Mesenchymal stem cell (in vitro differentiated cells and primary cell): ENCODE results near the gene SOX10.
"Not testable (repeated sequence)": the region's sequence is repeated elsewhere in the genome, so short reads cannot be mapped to it uniquely, and the experiment has no call there.

Experiments
- DNase-seq: peaks from one replicate; pipeline ENCODE4 v3.0.0-alpha.2; 2013
- H2AFZ ChIP-seq: one replicate; pipeline ENCODE4 v1.6.1; 2013; ENCODE audit warnings: low read depth, mild to moderate bottlenecking, control low read depth, inconsistent platforms, low read length, moderate library complexity
- H2AK5ac ChIP-seq: 2 replicates; pipeline ENCODE4 v1.6.1; 2013; ENCODE audit warnings: low read length, moderate library complexity, mild to moderate bottlenecking, inconsistent platforms; ENCODE audit not compliant: severe bottlenecking
- H2BK120ac ChIP-seq: one replicate; pipeline ENCODE4 v1.6.1; 2013; ENCODE audit warnings: low read depth, mild to moderate bottlenecking, inconsistent platforms, low read length, moderate library complexity
- H2BK12ac ChIP-seq, 2 experiments: one replicate each; pipeline ENCODE4 v1.6.1; 2013; ENCODE audit warnings: inconsistent platforms in 2 of 2, low read length in 2 of 2, mild to moderate bottlenecking in 2 of 2, moderate library complexity in 2 of 2, control low read depth in 1 of 2
- H2BK15ac ChIP-seq: one replicate; pipeline ENCODE4 v1.6.1; 2013; ENCODE audit warnings: mild to moderate bottlenecking, low read depth, inconsistent platforms; ENCODE audit not compliant: poor library complexity, severe bottlenecking
- H2BK5ac ChIP-seq: 2 replicates; pipeline ENCODE4 v1.6.1; 2013; ENCODE audit warnings: low read depth, mild to moderate bottlenecking, low read length, control low read depth, inconsistent platforms; ENCODE audit not compliant: poor library complexity, severe bottlenecking
- H3K14ac ChIP-seq, 2 experiments: one replicate each; pipeline ENCODE4 v1.6.1; 2013; ENCODE audit warnings: inconsistent platforms in 2 of 2, low read length in 2 of 2, control low read depth in 1 of 2, mild to moderate bottlenecking in 1 of 2, moderate library complexity in 1 of 2
- H3K18ac ChIP-seq, 2 experiments: one replicate each; pipeline ENCODE4 v1.6.1; 2013; ENCODE audit warnings: inconsistent platforms in 2 of 2, low read length in 2 of 2, control low read depth in 1 of 2, low read depth in 1 of 2, mild to moderate bottlenecking in 1 of 2
- H3K23ac ChIP-seq, 2 experiments: one replicate each; pipeline ENCODE4 v1.6.1; 2013; ENCODE audit warnings: inconsistent platforms in 2 of 2, low read length in 2 of 2, mild to moderate bottlenecking in 2 of 2, moderate library complexity in 2 of 2, control low read depth in 1 of 2
- H3K27ac ChIP-seq: 2 replicates; pipeline ENCODE4 v1.5.1; 2013; ENCODE audit warnings: mild to moderate bottlenecking, moderate library complexity, low read length, control low read depth, inconsistent platforms; ENCODE audit not compliant: poor library complexity, severe bottlenecking
- H3K27me3 ChIP-seq, 2 experiments: 2 replicates each; pipeline versions ENCODE4 v1.6.1 to v1.7.0; 2013; ENCODE audit warnings: low read length in 2 of 2, mild to moderate bottlenecking in 2 of 2, moderate library complexity in 2 of 2, control low read depth in 1 of 2, inconsistent platforms in 1 of 2; ENCODE audit not compliant: control insufficient read depth in 1 of 2, insufficient read depth in 1 of 2
- H3K36me3 ChIP-seq, 2 experiments: 2 replicates each; pipeline versions ENCODE4 v1.6.1 to v1.7.0; 2013; ENCODE audit warnings: low read length in 2 of 2, control low read depth in 1 of 2, inconsistent platforms in 1 of 2, low read depth in 1 of 2, mild to moderate bottlenecking in 1 of 2; ENCODE audit not compliant: insufficient read depth in 2 of 2, control insufficient read depth in 1 of 2
- H3K4ac ChIP-seq, 2 experiments: one replicate each; pipeline ENCODE4 v1.6.1; 2013; ENCODE audit warnings: inconsistent platforms in 2 of 2, low read length in 2 of 2, mild to moderate bottlenecking in 2 of 2, moderate library complexity in 2 of 2, control low read depth in 1 of 2, low read depth in 1 of 2
- H3K4me1 ChIP-seq: 2 replicates; pipeline ENCODE4 v1.6.1; 2013; ENCODE audit warnings: low read depth, low read length, control low read depth; ENCODE audit not compliant: control insufficient read depth, insufficient read depth
- H3K4me2 ChIP-seq: 2 replicates; pipeline ENCODE4 v1.6.1; 2013; ENCODE audit warnings: low read length, mild to moderate bottlenecking, inconsistent platforms; ENCODE audit not compliant: poor library complexity, severe bottlenecking
- H3K4me3 ChIP-seq, 2 experiments: 2 replicates each; pipeline versions ENCODE4 v1.5.1 to v1.7.0; 2013; ENCODE audit warnings: low read length in 2 of 2, mild to moderate bottlenecking in 2 of 2, control low read depth in 1 of 2, low read depth in 1 of 2; ENCODE audit not compliant: insufficient read depth in 1 of 2
- H3K79me1 ChIP-seq: replicated peaks from 2 replicates; pipeline ENCODE4 v1.6.1; 2013; ENCODE audit warnings: mild to moderate bottlenecking, control low read depth, low read length, inconsistent platforms; ENCODE audit not compliant: poor library complexity, severe bottlenecking
- H3K9ac ChIP-seq: 2 replicates; pipeline ENCODE4 v1.7.0; 2013; ENCODE audit warnings: mild to moderate bottlenecking, low read length, moderate library complexity
- H3K9me3 ChIP-seq: 2 replicates; pipeline ENCODE4 v1.7.0; 2013; ENCODE audit warnings: mild to moderate bottlenecking, low read length; ENCODE audit not compliant: control insufficient read depth
- H4K8ac ChIP-seq: one replicate; pipeline ENCODE4 v1.6.1; 2013; ENCODE audit warnings: inconsistent platforms, mild to moderate bottlenecking, low read length, moderate library complexity
- H4K91ac ChIP-seq: one replicate; pipeline ENCODE4 v1.6.1; 2013; ENCODE audit warnings: mild to moderate bottlenecking, low read length, inconsistent platforms
- WGBS: methylation state at CpG from one replicate; pipeline ENCODE4 v1.1.7; 2013; ENCODE audit warnings: mixed read lengths; 5-methylcytosine and 5-hydroxymethylcytosine counted together

SOX10 gene

GRCh38 chr22:37959231-37959825, 25.0 kb downstream of the SOX10 start:
- Histone ChIP-seq H3K9me3 (no peaks in the 10 kb centered on the region), H2AFZ (no peak overlapping the region), H3K27me3 (no peaks in the 10 kb centered on the region), H2BK5ac (no peak overlapping the region), H3K27ac (no peak overlapping the region), H4K91ac (no peak overlapping the region), H3K4me2 (no peak overlapping the region), H3K14ac (no peak overlapping the region), H3K4me3 (no peak overlapping the region), H3K79me1 (peaks cover 29% of the 10 kb centered on the region), H2AK5ac (no peak overlapping the region), H4K8ac (no peak overlapping the region), H3K4me1 (peaks cover 3% of the 10 kb centered on the region), H3K4ac (no peak overlapping the region), H3K18ac (no peak overlapping the region), H2BK12ac (no peak overlapping the region), H2BK15ac (no peak overlapping the region), H3K36me3 (peaks cover 59 to 74% of the 10 kb centered on the region in 2 experiments), H3K23ac (no peak overlapping the region), H2BK120ac (no peak overlapping the region), H3K9ac (no peak overlapping the region)
- WGBS: over 99% methylated on average over 17 of the region's 18 CpGs
- DNase-seq: no peak

- H2BK5ac ChIP-seq: no peak overlapping the region
- no peak overlapping the region for H3K9ac ChIP-seq
- H4K91ac ChIP-seq: no peak overlapping the region
- H2BK15ac ChIP-seq: no peak overlapping the region
- no peak overlapping the region for H3K18ac ChIP-seq
- peaks cover 28% of the 10 kb centered on the region for H3K79me1 ChIP-seq
- DNase-seq: no peak
- no peak overlapping the region for H4K8ac ChIP-seq
- no peak overlapping the region for H3K27ac ChIP-seq
- no peak overlapping the region for H3K4me2 ChIP-seq
- no peak overlapping the region for H3K4ac ChIP-seq
- peaks cover 11% of the 10 kb centered on the region for H3K4me1 ChIP-seq
- H2BK12ac ChIP-seq: no peak overlapping the region
- no peaks in the 10 kb centered on the region for H3K27me3 ChIP-seq
- H2BK120ac ChIP-seq: no peak overlapping the region
- H3K36me3 ChIP-seq: peaks cover 51 to 58% of the 10 kb centered on the region in 2 experiments
- H3K23ac ChIP-seq: no peak overlapping the region
- no peak overlapping the region for H3K4me3 ChIP-seq
- H3K9me3 ChIP-seq: no peaks in the 10 kb centered on the region
- 98% methylated on average over 4 of the region's 4 CpGs for WGBS
- no peak overlapping the region for H2AFZ ChIP-seq
- no peak overlapping the region for H2AK5ac ChIP-seq
- no peak overlapping the region for H3K14ac ChIP-seq
Measured at GRCh38 chr22:37957232-37957631, 27.1 kb downstream of the SOX10 start.

GRCh38 chr22:37955825-37956397, 28.4 kb downstream of the SOX10 start:
- not testable (repeated sequence) for H3K14ac ChIP-seq, H4K8ac ChIP-seq, H2BK120ac ChIP-seq, H3K18ac ChIP-seq, H2BK15ac ChIP-seq, H3K23ac ChIP-seq, H4K91ac ChIP-seq, H3K27ac ChIP-seq, H2BK12ac ChIP-seq, H2AFZ ChIP-seq, H3K4me2 ChIP-seq, H2BK5ac ChIP-seq, H3K4ac ChIP-seq, H3K9ac ChIP-seq, H3K9me3 ChIP-seq, H3K4me3 ChIP-seq, H2AK5ac ChIP-seq, H3K27me3 ChIP-seq
- H3K79me1 ChIP-seq: peaks cover 24% of the 10 kb centered on the region
- peaks cover 37 to 45% of the 10 kb centered on the region in 2 experiments for H3K36me3 ChIP-seq
- peaks cover 11% of the 10 kb centered on the region for H3K4me1 ChIP-seq
- DNase-seq: peak; percentile 43
- WGBS: 87% methylated on average over 14 of the region's 15 CpGs

DNA sequence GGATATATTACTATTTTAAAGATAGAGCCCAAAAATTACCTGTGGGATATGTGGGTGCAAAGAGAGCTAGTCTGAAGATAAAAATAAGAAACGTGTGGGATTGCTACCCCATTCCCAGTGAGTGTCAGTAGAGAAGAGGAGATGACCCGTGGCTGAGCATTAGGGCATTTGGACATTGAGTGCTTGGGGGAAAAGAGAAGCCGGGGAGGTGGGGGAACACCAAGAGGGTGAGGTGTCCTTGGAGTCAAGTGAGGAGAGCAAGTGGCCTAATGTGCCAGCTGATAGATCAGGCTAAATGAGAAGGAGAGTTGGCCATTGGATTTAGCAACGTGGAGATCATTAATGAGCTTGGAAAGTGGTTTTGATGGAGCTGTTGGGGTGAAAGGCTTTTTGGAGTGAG, 29.7 kb downstream of the SOX10 start:
- Histone ChIP-seq H3K27me3 (no peaks in the 10 kb centered on the region), H3K4ac (no peak overlapping the region), H3K79me1 (peaks cover 19% of the 10 kb centered on the region), H2BK120ac (no peak overlapping the region), H3K4me1 (peaks cover 11% of the 10 kb centered on the region), H3K9ac (peak overlapping the region; percentile 97), H2AK5ac (peak overlapping the region; percentile 48), H2BK5ac (no peak overlapping the region), H3K23ac (no peak overlapping the region), H4K91ac (no peak overlapping the region), H2BK12ac (no peak overlapping the region), H3K9me3 (no peaks in the 10 kb centered on the region), H2BK15ac (no peak overlapping the region), H3K27ac (no peak overlapping the region), H3K18ac (no peak overlapping the region), H4K8ac (no peak overlapping the region), H3K36me3 (peaks cover 27 to 34% of the 10 kb centered on the region in 2 experiments), H3K4me2 (peak overlapping the region; percentile 94), H3K4me3 (peak overlapping the region in 1 of 2 experiments; percentile 96), H3K14ac (no peak overlapping the region), H2AFZ (no peak overlapping the region)
- WGBS: 95% methylated on average over 4 of the region's 4 CpGs
- DNase-seq: no peak
